Measurements from ENCODE around the gene SLC25A25.

The SLC25A25 gene

DNA sequence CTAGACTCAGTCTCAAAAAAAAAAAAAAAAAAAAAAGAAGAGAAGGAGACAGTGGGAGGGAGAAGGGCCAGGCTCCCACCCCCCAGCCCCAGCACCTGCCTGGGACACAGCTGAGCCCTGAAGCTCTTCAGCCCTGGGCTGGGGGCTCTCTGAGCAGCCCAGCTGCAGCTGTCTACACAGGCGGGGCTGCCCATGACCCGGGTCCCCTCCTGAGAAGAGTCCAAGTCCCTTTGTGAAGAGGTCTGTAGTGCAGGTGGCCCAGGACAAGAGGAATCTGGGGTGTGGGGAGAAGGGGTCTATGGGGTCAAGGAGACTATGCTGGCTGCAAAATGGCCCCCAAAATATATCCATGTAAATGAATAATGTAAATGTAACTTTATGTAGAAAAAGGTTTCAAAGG lies 74.6 kb downstream of the SLC25A25 start:
- Histone ChIP-seq H3K27me3 (ENCODE audit: insufficient read depth, low read length) (no peaks in the 10 kb centered on the region), H3K27ac (ENCODE audit: low read length) (no peak overlapping the region), H3K9ac (ENCODE audit: low read depth, low read length) (no peak overlapping the region), H3K9me3 (ENCODE audit: insufficient read depth, low read depth, low read length) (no peaks in the 10 kb centered on the region), H3K4me1 (ENCODE audit: insufficient read depth, low read length) (no peaks in the 10 kb centered on the region), H3K36me3 (ENCODE audit: insufficient read depth, low read depth, low read length) (no peaks in the 10 kb centered on the region), H3K4me3 (ENCODE audit: low read length) (no peak overlapping the region)

DNA sequence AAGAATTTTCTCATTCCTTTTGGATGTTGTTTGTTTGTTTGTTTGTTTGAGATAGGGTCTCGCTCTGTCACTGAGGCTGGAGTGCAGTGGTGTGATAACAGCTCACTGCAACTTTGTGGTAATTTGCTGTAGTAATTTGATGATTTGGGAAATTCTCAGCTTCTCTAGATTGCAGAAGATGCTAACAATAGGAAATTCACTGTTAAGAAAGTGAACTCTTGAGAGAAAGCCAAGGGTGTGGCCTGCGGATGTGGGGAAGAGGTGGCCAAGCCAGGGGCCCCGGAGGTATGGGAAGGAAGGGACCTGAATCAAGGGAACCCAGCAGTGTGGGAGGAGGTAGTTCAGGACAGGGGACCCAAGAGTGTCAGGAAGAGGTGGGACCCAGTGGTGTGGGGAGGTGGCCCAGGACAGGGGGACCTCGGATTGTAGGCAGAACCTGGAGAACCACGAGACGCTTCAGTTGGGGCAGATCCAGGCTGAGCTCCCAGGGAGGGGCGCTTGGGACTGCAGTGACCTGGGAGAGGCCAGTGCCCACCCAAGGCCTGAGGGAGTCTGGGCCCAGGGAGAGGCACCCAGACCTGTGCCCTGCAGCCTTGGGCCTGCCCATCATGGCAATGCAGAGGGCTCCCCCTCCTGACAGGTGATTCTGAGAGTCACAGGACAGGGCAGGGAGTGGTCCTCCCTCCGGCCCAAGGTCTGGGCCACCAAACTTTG lies 75.7 kb downstream of the SLC25A25 start:
- Histone ChIP-seq H3K9me3 (ENCODE audit: insufficient read depth, low read depth, low read length) (no peaks in the 10 kb centered on the region), H3K27me3 (ENCODE audit: insufficient read depth, low read length) (no peaks in the 10 kb centered on the region), H3K36me3 (ENCODE audit: insufficient read depth, low read depth, low read length) (no peaks in the 10 kb centered on the region), H3K27ac (ENCODE audit: low read length) (no peak overlapping the region), H3K9ac (ENCODE audit: low read depth, low read length) (no peak overlapping the region), H3K4me1 (ENCODE audit: insufficient read depth, low read length) (no peaks in the 10 kb centered on the region), H3K4me3 (ENCODE audit: low read length) (no peak overlapping the region)

DNA sequence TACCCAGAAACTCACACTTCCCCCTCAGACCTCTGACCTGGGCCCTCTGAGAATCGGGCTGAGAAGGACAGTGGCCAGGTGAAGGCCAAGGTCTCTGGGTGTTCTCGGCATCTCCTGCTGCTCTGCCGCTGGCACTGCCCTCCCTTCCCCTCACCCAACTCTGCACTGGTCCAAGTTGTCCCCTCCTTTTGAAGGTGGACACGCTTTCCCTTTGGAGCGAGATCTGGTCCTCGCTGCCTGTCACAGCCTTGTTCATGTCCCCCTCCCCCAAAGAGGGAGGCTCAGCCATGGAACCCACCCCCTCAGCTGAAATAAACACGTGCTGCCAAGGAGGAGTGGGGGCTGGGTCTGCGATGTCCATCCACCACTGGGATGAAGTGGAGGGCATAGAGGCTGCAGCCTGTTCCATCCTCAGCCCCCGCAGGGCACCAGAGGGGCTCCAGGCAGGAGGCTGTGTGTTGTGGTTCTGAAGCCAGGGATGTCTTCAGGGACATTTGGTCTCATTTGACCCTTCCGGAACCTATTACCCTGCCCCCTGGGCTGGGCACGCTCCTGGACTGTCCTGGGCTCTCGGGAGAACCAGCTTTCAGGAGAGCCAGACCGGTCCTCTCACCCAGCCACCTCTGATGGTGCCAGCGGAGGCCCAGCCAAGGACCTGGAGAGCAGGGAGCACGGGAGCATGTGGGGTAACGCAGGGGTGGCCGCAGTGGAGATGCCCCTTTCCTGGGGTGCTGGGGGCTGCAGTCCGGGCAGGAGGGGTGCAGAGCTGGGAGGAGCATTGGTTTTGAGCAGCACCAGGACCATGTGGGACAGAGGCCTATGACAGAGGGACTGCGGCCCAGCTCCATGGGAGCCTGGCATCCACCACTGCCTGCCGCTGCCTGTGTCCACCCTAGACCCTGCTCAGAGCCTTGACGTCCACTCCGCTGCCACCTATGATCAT lies 76.5 kb downstream of the SLC25A25 start:
- H3K4me1 ChIP-seq (ENCODE audit: insufficient read depth, low read length): no peaks in the 10 kb centered on the region
- no peaks in the 10 kb centered on the region for H3K27me3 ChIP-seq (ENCODE audit: insufficient read depth, low read length)
- H3K9ac ChIP-seq (ENCODE audit: low read depth, low read length): no peak overlapping the region
- H3K36me3 ChIP-seq (ENCODE audit: insufficient read depth, low read depth, low read length): no peaks in the 10 kb centered on the region
- no peak overlapping the region for H3K4me3 ChIP-seq (ENCODE audit: low read length)
- no peak overlapping the region for H3K27ac ChIP-seq (ENCODE audit: low read length)
- H3K9me3 ChIP-seq (ENCODE audit: insufficient read depth, low read depth, low read length): no peaks in the 10 kb centered on the region

DNA sequence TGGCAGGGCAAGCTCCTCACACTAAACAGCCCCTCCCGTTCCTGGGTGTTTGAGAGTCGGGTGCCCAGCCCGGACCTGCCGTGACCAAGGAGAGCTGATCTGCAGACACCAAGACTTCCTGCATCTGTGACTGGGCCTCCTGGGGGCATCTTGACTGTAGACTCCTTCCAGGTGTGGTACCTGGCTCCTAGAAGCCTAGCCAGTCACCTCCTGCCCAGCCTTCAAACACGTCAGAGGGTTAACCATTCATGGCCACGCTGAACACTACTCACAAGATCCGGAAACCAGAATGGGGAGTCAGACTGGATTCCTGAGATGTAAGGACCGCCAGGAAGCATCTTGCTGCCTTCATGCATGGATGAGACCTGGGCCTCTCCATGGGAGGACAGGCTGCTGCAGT lies 77.5 kb downstream of the SLC25A25 start:
- Histone ChIP-seq H3K4me1 (ENCODE audit: insufficient read depth, low read length) (no peaks in the 10 kb centered on the region), H3K36me3 (ENCODE audit: insufficient read depth, low read depth, low read length) (no peaks in the 10 kb centered on the region), H3K27ac (ENCODE audit: low read length) (no peak overlapping the region), H3K9me3 (ENCODE audit: insufficient read depth, low read depth, low read length) (no peaks in the 10 kb centered on the region), H3K9ac (ENCODE audit: low read depth, low read length) (no peak overlapping the region), H3K4me3 (ENCODE audit: low read length) (no peak overlapping the region), H3K27me3 (ENCODE audit: insufficient read depth, low read length) (no peaks in the 10 kb centered on the region)

DNA sequence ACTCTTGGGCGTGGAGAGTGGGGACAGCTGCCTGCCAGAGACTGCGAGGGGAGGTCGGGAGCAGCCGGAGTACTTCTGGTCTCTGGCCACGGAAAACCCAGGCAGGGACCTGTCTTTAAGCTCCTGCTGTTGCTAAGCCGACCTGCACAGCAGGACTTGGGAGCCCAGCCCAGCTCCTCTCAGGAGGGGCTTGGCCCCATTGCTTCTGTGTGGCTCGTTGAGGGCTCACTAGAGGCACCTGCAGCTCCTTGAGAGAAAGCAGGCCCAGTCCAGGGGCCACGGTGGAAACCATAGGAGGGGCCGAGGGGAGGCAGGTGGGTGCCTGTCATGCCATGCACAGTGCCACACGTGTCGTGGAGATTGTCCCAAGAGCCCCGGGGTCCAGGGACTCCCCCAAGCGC lies 77.9 kb downstream of the SLC25A25 start:
- H3K4me1 ChIP-seq (ENCODE audit: insufficient read depth, low read length): no peaks in the 10 kb centered on the region
- H3K9ac ChIP-seq (ENCODE audit: low read depth, low read length): no peak overlapping the region
- no peak overlapping the region for H3K4me3 ChIP-seq (ENCODE audit: low read length)
- no peaks in the 10 kb centered on the region for H3K36me3 ChIP-seq (ENCODE audit: insufficient read depth, low read depth, low read length)
- H3K27me3 ChIP-seq (ENCODE audit: insufficient read depth, low read length): no peaks in the 10 kb centered on the region
- no peak overlapping the region for H3K27ac ChIP-seq (ENCODE audit: low read length)
- H3K9me3 ChIP-seq (ENCODE audit: insufficient read depth, low read depth, low read length): no peaks in the 10 kb centered on the region

DNA sequence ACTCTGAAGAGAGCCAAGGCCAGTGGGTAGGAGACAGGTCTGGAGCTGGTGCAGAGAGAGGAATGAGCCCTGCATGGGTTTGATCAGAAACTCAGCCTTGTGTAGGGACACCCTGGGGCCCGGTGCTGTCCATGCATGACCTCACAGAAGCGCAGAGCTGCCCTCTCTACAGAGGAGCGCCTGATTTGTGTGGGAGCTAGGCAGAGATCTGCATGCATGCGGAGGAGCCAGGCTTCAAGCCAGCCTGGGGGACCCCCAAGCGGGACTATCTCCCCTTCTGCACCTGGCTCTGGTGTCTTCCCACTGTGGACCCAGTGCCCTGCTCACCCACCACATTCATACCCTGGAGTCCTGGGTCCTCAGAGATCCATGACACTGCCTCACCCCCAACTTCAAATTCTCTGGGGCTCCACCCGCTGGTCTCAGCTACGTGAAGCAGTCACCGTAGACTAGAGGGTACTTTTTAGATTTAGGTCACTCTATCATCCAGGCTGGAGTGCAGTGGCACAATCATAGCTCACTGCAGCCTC lies 78.6 kb downstream of the SLC25A25 start:
- H3K36me3 ChIP-seq (ENCODE audit: insufficient read depth, low read depth, low read length): no peaks in the 10 kb centered on the region
- no peaks in the 10 kb centered on the region for H3K4me1 ChIP-seq (ENCODE audit: insufficient read depth, low read length)
- no peaks in the 10 kb centered on the region for H3K9me3 ChIP-seq (ENCODE audit: insufficient read depth, low read depth, low read length)
- H3K4me3 ChIP-seq (ENCODE audit: low read length): no peak overlapping the region
- H3K9ac ChIP-seq (ENCODE audit: low read depth, low read length): no peak overlapping the region
- no peak overlapping the region for H3K27ac ChIP-seq (ENCODE audit: low read length)
- H3K27me3 ChIP-seq (ENCODE audit: insufficient read depth, low read length): no peaks in the 10 kb centered on the region

DNA sequence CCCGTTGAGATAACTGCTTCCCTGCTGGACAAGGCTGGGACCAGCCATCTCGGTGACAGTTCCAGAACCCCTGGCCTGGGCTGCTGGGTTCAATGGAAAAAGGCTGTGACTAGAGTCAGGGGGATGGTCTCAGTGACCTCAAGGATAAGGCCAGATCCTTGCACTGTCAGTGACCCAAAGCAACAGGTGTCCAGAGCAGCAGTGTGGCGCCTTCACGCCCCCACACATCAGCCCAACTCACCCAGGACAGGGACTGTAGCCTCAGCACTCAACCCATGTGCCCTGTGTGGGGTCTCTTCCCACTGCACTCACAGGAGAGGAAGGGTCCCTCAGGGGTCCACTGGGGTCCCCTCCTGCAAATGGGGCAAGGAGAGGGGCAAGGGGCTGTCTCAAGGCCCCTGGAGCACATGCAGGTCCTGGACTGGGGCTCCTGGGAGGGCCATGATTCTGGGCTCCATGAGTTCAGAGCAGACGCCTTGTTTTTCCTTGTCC lies 80.5 kb downstream of the SLC25A25 start:
- Histone ChIP-seq H3K4me1 (ENCODE audit: insufficient read depth, low read length) (no peaks in the 10 kb centered on the region), H3K4me3 (ENCODE audit: low read length) (no peak overlapping the region), H3K36me3 (ENCODE audit: insufficient read depth, low read depth, low read length) (no peaks in the 10 kb centered on the region), H3K9ac (ENCODE audit: low read depth, low read length) (no peak overlapping the region), H3K9me3 (ENCODE audit: insufficient read depth, low read depth, low read length) (no peaks in the 10 kb centered on the region), H3K27me3 (ENCODE audit: insufficient read depth, low read length) (no peaks in the 10 kb centered on the region), H3K27ac (ENCODE audit: low read length) (no peak overlapping the region)

DNA sequence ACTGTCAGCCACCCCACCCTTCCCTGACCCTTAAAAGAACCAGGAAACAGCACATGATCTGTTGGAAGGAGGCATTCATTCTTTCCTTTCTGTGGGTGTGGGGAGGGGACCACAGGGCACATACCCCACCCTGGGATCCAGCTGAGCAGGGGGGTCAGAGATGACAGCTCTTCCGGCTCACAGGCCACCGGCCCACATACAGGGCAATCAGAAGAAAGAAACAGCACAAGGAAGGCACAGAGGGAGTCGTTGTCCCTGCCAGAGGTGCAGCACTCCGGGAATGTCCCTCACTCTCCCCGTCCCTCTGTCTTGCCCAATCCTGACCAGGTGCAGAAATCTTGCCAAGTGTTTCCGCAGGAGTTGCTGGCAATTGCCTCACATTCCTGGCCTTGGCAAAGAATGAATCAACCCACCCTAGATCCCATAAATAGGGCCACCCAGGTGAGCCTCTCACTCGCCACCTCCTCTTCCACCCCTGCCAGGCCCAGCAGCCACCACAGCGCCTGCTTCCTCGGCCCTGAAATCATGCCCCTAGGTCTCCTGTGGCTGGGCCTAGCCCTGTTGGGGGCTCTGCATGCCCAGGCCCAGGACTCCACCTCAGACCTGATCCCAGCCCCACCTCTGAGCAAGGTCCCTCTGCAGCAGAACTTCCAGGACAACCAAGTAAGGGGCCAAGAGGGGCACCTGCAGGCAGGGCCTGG lies 81.1 kb downstream of the SLC25A25 start, which contains the start of gene LCN2:
TSS of gene LCN2 (plus strand) at position 453 of the 701 bp plus-strand sequence. CDS start at position 526, 73 bp downstream.
- Histone ChIP-seq H3K4me1 (ENCODE audit: insufficient read depth, low read length) (no peaks in the 10 kb centered on the region), H3K9me3 (ENCODE audit: insufficient read depth, low read depth, low read length) (no peaks in the 10 kb centered on the region), H3K4me3 (ENCODE audit: low read length) (no peak within 1 kb of the TSS), H3K27ac (ENCODE audit: low read length) (no peak within 1 kb of the TSS), H3K27me3 (ENCODE audit: insufficient read depth, low read length) (no peaks in the 10 kb centered on the region), H3K9ac (ENCODE audit: low read depth, low read length) (no peak within 1 kb of the TSS), H3K36me3 (ENCODE audit: insufficient read depth, low read depth, low read length) (no peaks in the 10 kb centered on the region)

DNA sequence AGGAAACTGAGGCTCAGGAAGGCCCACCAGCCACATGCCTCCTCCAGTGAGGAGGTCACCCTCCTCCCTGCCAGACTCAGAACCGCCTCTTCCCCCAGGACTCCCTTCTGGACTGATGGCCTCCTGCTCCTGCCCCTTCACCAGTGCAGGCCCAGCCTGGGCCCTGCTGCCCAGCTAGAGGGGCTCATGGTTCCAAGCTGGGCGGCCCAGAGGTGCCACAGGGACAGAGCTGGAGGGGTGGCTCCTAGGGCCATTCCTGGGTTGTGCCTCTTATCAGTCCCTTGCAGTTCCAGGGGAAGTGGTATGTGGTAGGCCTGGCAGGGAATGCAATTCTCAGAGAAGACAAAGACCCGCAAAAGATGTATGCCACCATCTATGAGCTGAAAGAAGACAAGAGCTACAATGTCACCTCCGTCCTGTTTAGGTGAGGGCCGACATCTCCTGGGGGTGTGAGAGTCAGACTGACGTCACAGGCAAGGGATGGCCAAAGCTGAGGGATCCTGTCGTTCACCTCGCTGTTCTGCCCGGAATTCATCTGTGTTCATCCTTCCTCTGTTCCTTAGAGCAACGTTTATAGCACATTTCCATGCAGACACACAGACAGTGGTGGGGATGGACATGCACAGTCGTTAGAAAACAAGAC lies 82.0 kb downstream of the SLC25A25 start:
- Histone ChIP-seq H3K4me3 (ENCODE audit: low read length) (no peak overlapping the region), H3K9me3 (ENCODE audit: insufficient read depth, low read depth, low read length) (no peaks in the 10 kb centered on the region), H3K9ac (ENCODE audit: low read depth, low read length) (no peak overlapping the region), H3K27me3 (ENCODE audit: insufficient read depth, low read length) (no peaks in the 10 kb centered on the region), H3K27ac (ENCODE audit: low read length) (no peak overlapping the region), H3K36me3 (ENCODE audit: insufficient read depth, low read depth, low read length) (no peaks in the 10 kb centered on the region), H3K4me1 (ENCODE audit: insufficient read depth, low read length) (no peaks in the 10 kb centered on the region)

DNA sequence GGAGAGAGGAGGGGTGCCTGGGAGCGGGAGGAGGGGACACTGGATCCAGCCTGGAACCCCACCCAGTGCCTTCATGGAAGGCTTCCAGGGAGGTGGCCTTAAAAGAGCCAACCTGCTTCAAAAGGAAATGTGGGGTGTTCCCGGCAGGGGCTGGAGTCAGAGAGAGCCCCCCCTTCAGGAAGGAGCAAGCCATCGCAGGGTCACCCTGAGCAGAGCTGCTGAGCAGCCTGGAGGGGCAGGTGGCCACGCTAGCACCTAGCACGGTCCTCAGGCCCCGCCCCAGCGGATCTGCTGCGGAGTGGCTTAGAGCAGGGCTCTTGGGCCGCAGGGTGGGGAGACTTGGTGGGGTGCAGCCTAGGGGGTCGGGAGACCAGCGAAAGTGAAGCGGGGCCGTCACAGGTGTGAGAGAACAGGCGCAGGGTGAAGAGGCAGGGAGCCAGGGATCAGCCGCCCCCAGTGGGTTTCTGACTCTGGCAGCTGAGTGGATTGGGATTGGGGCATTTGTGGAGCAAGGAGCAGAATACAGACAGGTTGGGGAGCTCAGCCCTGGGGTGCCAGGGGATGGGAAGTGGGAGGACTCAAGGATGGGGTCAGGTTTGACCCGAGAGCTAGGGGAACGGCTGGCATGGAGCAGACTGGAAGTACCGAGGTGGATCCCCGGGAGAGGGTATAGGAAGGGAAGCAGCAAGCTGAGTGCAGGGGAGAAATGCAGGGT lies 82.7 kb downstream of the SLC25A25 start:
- no peak overlapping the region for H3K27ac ChIP-seq (ENCODE audit: low read length)
- no peaks in the 10 kb centered on the region for H3K4me1 ChIP-seq (ENCODE audit: insufficient read depth, low read length)
- H3K9ac ChIP-seq (ENCODE audit: low read depth, low read length): peak overlapping the region; percentile 54; the same call in 1 of the 2 replicates

More for the DNA sequence above, 82.7 kb downstream of the SLC25A25 start:
- Histone ChIP-seq H3K9me3 (ENCODE audit: insufficient read depth, low read depth, low read length) (no peaks in the 10 kb centered on the region), H3K36me3 (ENCODE audit: insufficient read depth, low read depth, low read length) (no peaks in the 10 kb centered on the region), H3K4me3 (ENCODE audit: low read length) (no peak overlapping the region), H3K27me3 (ENCODE audit: insufficient read depth, low read length) (no peaks in the 10 kb centered on the region)

All from iPS-20b (cell line).